Esophagus muscularis mucosa (tissue), 4 donors: ENCODE data around the gene YES1. TPM values are rescaled to one million over a fixed set of nuclear protein-coding genes. Genes with fewer than 3 reads are reported as not detected.
"Not testable (repeated sequence)": the region's sequence is repeated elsewhere in the genome, so short reads cannot be mapped to it uniquely, and the experiment has no call there.

Source experiments
- DNase-seq: peaks from one replicate; pipeline ENCODE4 v3.0.0-alpha.2; 2017; ENCODE audit errors: extremely low spot score
- H3K27ac ChIP-seq, 4 donors: fragments of 200-600 bp; sonication (generic); replicated peaks in 1 of 4; 1 replicate in 3 of 4; 2 replicates in 1 of 4; pipeline ENCODE4 v1.5.1; 2016 to 2019; ENCODE audit warnings: mild to moderate bottlenecking in 1 of 4
- H3K27me3 ChIP-seq, 4 donors: fragments of 200-600 bp; sonication (generic); one replicate each; pipeline versions ENCODE4 v1.5.1 to v1.6.0; 2016 to 2019
- H3K36me3 ChIP-seq, 4 donors: fragments of 200-600 bp; sonication (generic); one replicate each; pipeline ENCODE4 v1.5.1; 2016 to 2019
- H3K4me1 ChIP-seq, 4 donors: fragments of 200-600 bp; sonication (generic); one replicate each; pipeline ENCODE4 v1.5.1; 2016 to 2019
- H3K4me3 ChIP-seq, 4 donors: fragments of 200-600 bp; sonication (generic); 1 replicate in 2 of 4; 2 replicates in 2 of 4; pipeline ENCODE4 v1.5.1; 2016 to 2019; ENCODE audit warnings: mild to moderate bottlenecking in 4 of 4, moderate library complexity in 1 of 4
- H3K9me3 ChIP-seq, 4 donors: fragments of 200-600 bp; sonication (generic); 1 replicate in 3 of 4; 2 replicates in 1 of 4; pipeline ENCODE4 v1.5.1; 2016 to 2019
- CTCF ChIP-seq, 3 experiments: fragments of 200-600 bp in 2 of 3; fragments of 450-650 bp in 1 of 3; sonication (generic) in 2 of 3; IDR thresholded peaks; one replicate each; pipeline ENCODE4 v1.5.1; 2017 to 2019; ENCODE audit warnings: antibody characterized with exemption in 3 of 3, mild to moderate bottlenecking in 2 of 3, moderate library complexity in 1 of 3
- EP300 ChIP-seq: sonication (generic); formaldehyde crosslinking; IDR thresholded peaks from one replicate; pipeline ENCODE4 v1.6.1; 2017; ENCODE audit warnings: antibody characterized with exemption
- POLR2A ChIP-seq: fragments of 450-650 bp; IDR thresholded peaks from one replicate; pipeline ENCODE4 v1.6.1; 2017; ENCODE audit warnings: antibody characterized with exemption, moderate library complexity, mild to moderate bottlenecking, low read depth
- POLR2AphosphoS5 ChIP-seq, 2 donors: sonication (generic); formaldehyde crosslinking; IDR thresholded peaks; one replicate each; pipeline ENCODE4 v1.6.1; 2017; ENCODE audit warnings: antibody characterized with exemption in 2 of 2
- WGBS: methylation state at CpG from one replicate; pipeline ENCODE4 v1.1.5; 2018; 5-methylcytosine and 5-hydroxymethylcytosine counted together
- intact Hi-C: fragments of 100-400 bp; cut with DNase I; formaldehyde crosslinking; loops from one replicate; pipeline ENCODE4 v1.15.1; 2023
- total RNA-seq, 4 donors: library from RNA; depleted of rRNA; stranded (reverse); fragments of >200 nt; gene quantifications; one replicate each; pipeline versions ENCODE4 v1.1.0 to v1.2.1, GENCODE V29; 2016

Gene YES1
- total RNA-seq, 4 donors from 2014 or later = 94.6 to 143 (median 116) TPM

- Histone ChIP-seq H3K4me3 (no peak overlapping the region), H3K27ac (no peak overlapping the region), H3K36me3 (no peaks in the 10 kb centered on the region), H3K27me3 (no peaks in the 10 kb centered on the region), H3K9me3 (no peaks in the 10 kb centered on the region), H3K4me1 (peaks cover 9 to 25% (median 17%) of the 10 kb centered on the region in 4 donors)
- intact Hi-C loops = no loop called here
- TF ChIP-seq EP300 (no peak), CTCF (IDR thresholded peaks at IDR 0.05) (no peak), POLR2A (no peak), POLR2AphosphoS5 (IDR thresholded peaks at IDR 0.05) (no peak)
- 78% methylated on average over 1 of the region's 1 CpG for WGBS
- DNase-seq = no peak
Measured at GRCh38 chr18:785242-785641, 26.8 kb downstream of the YES1 start.

GRCh38 chr18:784470-785172 lies 27.4 kb downstream of the YES1 start:
- Histone ChIP-seq H3K27ac (no peak overlapping the region), H3K9me3 (no peaks in the 10 kb centered on the region), H3K4me1 (peaks cover 9 to 25% (median 17%) of the 10 kb centered on the region in 4 donors), H3K36me3 (no peaks in the 10 kb centered on the region), H3K27me3 (no peaks in the 10 kb centered on the region), H3K4me3 (no peak overlapping the region)
- intact Hi-C loops = no loop called here
- DNase-seq = no peak
- TF ChIP-seq POLR2AphosphoS5 (IDR thresholded peaks at IDR 0.05) (no peak), CTCF (IDR thresholded peaks at IDR 0.05) (no peak), EP300 (no peak), POLR2A (no peak)
- WGBS = 81% methylated on average over 5 of the region's 5 CpGs

- TF ChIP-seq CTCF (IDR thresholded peaks at IDR 0.05) (no peak), POLR2A (no peak), POLR2AphosphoS5 (IDR thresholded peaks at IDR 0.05) (no peak)
- H3K9me3 ChIP-seq = no peaks in the 10 kb centered on the region
- peaks cover 0 to 4% (median 0%) of the 10 kb centered on the region in 4 donors for H3K36me3 ChIP-seq
- H3K4me1 ChIP-seq = peaks cover 15 to 36% (median 27%) of the 10 kb centered on the region in 4 donors
- no peak overlapping the region for H3K27ac ChIP-seq
- DNase-seq = no peak
- no peak overlapping the region for H3K4me3 ChIP-seq
- intact Hi-C loops = no loop called here
- no peaks in the 10 kb centered on the region for H3K27me3 ChIP-seq
- WGBS = 52% methylated on average over 4 of the region's 4 CpGs
Measured at GRCh38 chr18:778194-778927, 33.7 kb downstream of the YES1 start.

GRCh38 chr18:777021-777420 lies 35.0 kb downstream of the YES1 start:
- intact Hi-C loops = no loop called here
- Histone ChIP-seq H3K27me3 (no peaks in the 10 kb centered on the region), H3K4me3 (no peak overlapping the region), H3K9me3 (no peaks in the 10 kb centered on the region), H3K4me1 (peaks cover 15 to 33% (median 25%) of the 10 kb centered on the region in 4 donors), H3K27ac (no peak overlapping the region), H3K36me3 (peaks cover 0 to 4% (median 0%) of the 10 kb centered on the region in 4 donors)
- WGBS = 63% methylated on average over 1 of the region's 1 CpG
- TF ChIP-seq POLR2AphosphoS5 (IDR thresholded peaks at IDR 0.05) = no peak
- no peak for TF ChIP-seq EP300
- TF ChIP-seq POLR2A = no peak
- no peak for DNase-seq

- intact Hi-C loops, H3K36me3 ChIP-seq, H3K9me3 ChIP-seq, H3K4me3 ChIP-seq, H3K27me3 ChIP-seq, DNase-seq, H3K27ac ChIP-seq: not testable (repeated sequence)
- WGBS = 90% methylated on average over 4 of the region's 4 CpGs
- peaks cover 15 to 27% (median 23%) of the 10 kb centered on the region in 4 donors for H3K4me1 ChIP-seq
Measured at GRCh38 chr18:776044-776443, 36.0 kb downstream of the YES1 start.
